Cardiac fibroblast (primary cell): ENCODE measurements around the gene PAX8.

Experiments
- DNase-seq, 2 donors: peaks; one replicate each; pipeline versions ENCODE4 v3.0.0 to v3.0.0-alpha.2; 2010; ENCODE audit warnings: low read depth in 2 of 2
- H3K4me3 ChIP-seq, 2 donors: replicated peaks in 1 of 2; 1 replicate in 1 of 2; 2 replicates in 1 of 2; pipeline ENCODE4 v1.5.1; 2011; ENCODE audit warnings: low read depth in 2 of 2, low read length in 2 of 2, mild to moderate bottlenecking in 2 of 2, moderate library complexity in 1 of 2
- TF ChIP-seq, protein P1 (sequence below): IDR thresholded peaks from one replicate; pipeline ENCODE4 v1.5.1; 2011; ENCODE audit warnings: low read depth, mild to moderate bottlenecking, low read length, inconsistent platforms

Gene PAX8

GRCh38 chr2:113232123-113232522 lies 46.6 kb downstream of the PAX8 start:
- TF ChIP-seq, protein P1, sequence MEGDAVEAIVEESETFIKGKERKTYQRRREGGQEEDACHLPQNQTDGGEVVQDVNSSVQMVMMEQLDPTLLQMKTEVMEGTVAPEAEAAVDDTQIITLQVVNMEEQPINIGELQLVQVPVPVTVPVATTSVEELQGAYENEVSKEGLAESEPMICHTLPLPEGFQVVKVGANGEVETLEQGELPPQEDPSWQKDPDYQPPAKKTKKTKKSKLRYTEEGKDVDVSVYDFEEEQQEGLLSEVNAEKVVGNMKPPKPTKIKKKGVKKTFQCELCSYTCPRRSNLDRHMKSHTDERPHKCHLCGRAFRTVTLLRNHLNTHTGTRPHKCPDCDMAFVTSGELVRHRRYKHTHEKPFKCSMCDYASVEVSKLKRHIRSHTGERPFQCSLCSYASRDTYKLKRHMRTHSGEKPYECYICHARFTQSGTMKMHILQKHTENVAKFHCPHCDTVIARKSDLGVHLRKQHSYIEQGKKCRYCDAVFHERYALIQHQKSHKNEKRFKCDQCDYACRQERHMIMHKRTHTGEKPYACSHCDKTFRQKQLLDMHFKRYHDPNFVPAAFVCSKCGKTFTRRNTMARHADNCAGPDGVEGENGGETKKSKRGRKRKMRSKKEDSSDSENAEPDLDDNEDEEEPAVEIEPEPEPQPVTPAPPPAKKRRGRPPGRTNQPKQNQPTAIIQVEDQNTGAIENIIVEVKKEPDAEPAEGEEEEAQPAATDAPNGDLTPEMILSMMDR, result no peak
- H3K4me3 ChIP-seq, result no peak overlapping the region
- DNase-seq, result no peak

- no peak for DNase-seq
- TF ChIP-seq, protein P1, result no peak
- no peak overlapping the region for H3K4me3 ChIP-seq
These were observed 47.7 kb downstream of the PAX8 start for GRCh38 chr2:113231064-113231463.

DNA sequence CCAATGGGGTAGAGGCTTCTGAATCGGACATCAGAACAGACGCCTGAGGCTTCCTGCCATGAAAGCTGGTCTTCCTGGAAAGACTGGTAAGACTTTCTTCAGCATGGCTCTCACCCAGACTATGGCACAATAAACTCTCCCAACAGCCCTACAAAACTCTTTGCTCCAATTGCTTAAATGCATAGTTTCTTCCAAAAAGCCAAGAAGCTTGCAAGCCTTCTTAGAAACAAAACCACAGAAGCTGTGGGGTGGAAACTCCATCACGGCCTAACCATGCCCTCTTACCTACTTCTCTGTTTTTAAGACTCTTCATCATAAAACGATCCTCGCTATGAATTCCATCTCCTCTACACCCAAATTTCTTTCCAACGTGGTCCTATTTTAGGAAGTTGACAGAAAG lies 48.2 kb downstream of the PAX8 start:
- H3K4me3 ChIP-seq, result no peak overlapping the region
- DNase-seq, result peak in 1 of 2 donors; percentile 34
- TF ChIP-seq, protein P1, result no peak

DNA sequence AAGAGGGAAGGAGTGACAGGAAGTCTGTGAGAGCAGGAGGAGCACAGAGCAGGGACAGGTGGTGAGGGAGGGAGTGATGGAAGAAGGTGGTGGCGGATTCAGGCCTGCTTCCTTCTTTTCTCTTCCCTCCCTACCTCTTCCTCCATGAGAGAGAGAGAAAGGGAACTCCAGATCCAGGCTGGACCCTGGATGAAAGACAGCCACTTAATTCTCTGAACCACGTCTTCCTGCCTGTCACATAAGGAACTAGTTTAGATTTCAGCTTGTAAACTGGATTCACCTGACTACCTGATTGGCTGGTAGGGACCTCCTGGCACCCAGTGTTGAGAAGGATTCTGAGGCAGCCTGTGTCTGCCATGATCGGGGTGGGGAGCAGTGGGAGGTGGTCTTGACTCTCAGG lies 48.9 kb downstream of the PAX8 start:
- TF ChIP-seq, protein P1, result no peak
- DNase-seq, result no peak
- no peak overlapping the region for H3K4me3 ChIP-seq

GRCh38 chr2:113228991-113229716 lies 49.6 kb downstream of the PAX8 start:
- TF ChIP-seq, protein P1, result no peak
- DNase-seq, result no peak
- H3K4me3 ChIP-seq, result no peak overlapping the region

GRCh38 chr2:113228351-113228750 lies 50.4 kb downstream of the PAX8 start:
- DNase-seq, result no peak
- TF ChIP-seq, protein P1, result no peak
- no peak overlapping the region for H3K4me3 ChIP-seq

GRCh38 chr2:113227698-113228097 lies 51.0 kb downstream of the PAX8 start:
- no peak for DNase-seq
- no peak overlapping the region for H3K4me3 ChIP-seq
- TF ChIP-seq, protein P1, result no peak
